NCI-H526 (cell line): ENCODE measurements around the gene HERC2.
"Not testable (repeated sequence)": the region's sequence is repeated elsewhere in the genome, so short reads cannot be mapped to it uniquely, and the experiment has no call there.

Source experiments
- DNase-seq, 2 experiments: peaks; one replicate each; lab custom pipeline; 2025; lab: John Stamatoyannopoulos, UW

The HERC2 gene, protein sequence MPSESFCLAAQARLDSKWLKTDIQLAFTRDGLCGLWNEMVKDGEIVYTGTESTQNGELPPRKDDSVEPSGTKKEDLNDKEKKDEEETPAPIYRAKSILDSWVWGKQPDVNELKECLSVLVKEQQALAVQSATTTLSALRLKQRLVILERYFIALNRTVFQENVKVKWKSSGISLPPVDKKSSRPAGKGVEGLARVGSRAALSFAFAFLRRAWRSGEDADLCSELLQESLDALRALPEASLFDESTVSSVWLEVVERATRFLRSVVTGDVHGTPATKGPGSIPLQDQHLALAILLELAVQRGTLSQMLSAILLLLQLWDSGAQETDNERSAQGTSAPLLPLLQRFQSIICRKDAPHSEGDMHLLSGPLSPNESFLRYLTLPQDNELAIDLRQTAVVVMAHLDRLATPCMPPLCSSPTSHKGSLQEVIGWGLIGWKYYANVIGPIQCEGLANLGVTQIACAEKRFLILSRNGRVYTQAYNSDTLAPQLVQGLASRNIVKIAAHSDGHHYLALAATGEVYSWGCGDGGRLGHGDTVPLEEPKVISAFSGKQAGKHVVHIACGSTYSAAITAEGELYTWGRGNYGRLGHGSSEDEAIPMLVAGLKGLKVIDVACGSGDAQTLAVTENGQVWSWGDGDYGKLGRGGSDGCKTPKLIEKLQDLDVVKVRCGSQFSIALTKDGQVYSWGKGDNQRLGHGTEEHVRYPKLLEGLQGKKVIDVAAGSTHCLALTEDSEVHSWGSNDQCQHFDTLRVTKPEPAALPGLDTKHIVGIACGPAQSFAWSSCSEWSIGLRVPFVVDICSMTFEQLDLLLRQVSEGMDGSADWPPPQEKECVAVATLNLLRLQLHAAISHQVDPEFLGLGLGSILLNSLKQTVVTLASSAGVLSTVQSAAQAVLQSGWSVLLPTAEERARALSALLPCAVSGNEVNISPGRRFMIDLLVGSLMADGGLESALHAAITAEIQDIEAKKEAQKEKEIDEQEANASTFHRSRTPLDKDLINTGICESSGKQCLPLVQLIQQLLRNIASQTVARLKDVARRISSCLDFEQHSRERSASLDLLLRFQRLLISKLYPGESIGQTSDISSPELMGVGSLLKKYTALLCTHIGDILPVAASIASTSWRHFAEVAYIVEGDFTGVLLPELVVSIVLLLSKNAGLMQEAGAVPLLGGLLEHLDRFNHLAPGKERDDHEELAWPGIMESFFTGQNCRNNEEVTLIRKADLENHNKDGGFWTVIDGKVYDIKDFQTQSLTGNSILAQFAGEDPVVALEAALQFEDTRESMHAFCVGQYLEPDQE (N-terminal part only)

DNA sequence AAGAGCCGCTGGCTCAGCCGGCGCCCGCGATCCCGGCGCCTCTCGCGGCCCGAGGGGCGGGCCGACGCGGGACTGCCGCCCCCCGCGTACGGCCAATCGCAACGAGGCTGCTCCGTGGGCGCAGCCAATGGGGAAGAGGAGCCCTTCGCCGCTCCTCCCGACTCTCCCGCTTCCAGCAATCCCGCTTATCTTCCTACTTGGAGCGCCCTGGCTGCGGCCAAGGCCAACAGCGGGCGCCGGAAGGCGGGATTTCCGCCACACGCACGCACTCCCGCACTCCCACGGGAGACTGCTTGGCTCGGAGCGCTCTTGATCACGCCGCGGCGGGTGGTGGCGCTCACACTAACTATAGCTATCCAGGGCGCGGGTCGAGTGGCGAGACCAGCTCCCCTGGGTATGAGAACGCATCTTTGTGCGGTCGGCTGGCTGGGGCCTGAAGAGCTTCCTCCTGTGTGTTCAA lies at the start of gene HERC2:
Gene HERC2 (minus strand): TSS at position 51 of the 460 bp plus-strand sequence. CDS start 746 bp downstream, outside the sequence.
- DNase-seq = not testable (repeated sequence)

DNA sequence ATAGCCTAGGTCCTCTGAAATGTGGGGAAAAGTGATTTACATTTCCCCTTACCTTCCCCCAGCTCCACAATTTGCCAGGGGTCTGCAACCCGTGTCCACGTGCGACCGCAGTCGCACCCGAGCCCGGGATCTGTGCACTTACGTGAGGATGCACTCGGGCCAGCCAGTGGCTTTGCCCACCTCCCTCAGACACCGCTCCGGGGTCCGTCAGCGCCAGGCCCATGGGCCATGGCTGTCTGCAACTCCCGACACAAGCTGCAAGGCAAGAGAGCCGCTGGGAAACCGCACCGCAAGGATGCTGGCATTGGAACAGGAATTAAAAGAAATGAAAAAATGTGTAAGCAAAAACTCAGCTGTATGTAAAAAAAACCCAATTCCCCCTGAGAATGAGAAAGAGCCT lies 43.5 kb upstream of the HERC2 start:
- not testable (repeated sequence) for DNase-seq

DNA sequence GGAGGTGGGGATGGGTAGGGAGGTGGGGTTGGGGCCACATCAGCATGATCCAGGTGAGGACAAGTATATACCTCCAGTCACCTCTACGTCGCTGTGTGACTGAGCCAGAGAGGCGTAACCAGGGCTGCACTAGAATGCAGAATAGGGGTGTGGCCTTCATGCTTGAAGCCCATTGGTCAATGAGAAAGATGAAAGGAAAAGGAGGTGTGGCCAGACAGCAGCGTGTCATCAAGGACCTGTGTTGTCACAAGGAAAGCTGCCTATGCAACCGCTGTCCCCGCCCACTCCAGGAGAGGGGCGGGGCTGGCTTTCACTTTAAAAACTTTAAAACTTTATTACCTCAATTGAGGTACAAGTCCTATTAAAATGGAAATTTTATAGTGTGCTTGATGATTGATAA lies 36.0 kb upstream of the HERC2 start, which contains the start of gene GOLGA6L24:
Gene GOLGA6L24 (minus strand): TSS at position 101 of the 400 bp plus-strand sequence. CDS start 61 bp downstream, at position 40.
- DNase-seq = not testable (repeated sequence)

DNA sequence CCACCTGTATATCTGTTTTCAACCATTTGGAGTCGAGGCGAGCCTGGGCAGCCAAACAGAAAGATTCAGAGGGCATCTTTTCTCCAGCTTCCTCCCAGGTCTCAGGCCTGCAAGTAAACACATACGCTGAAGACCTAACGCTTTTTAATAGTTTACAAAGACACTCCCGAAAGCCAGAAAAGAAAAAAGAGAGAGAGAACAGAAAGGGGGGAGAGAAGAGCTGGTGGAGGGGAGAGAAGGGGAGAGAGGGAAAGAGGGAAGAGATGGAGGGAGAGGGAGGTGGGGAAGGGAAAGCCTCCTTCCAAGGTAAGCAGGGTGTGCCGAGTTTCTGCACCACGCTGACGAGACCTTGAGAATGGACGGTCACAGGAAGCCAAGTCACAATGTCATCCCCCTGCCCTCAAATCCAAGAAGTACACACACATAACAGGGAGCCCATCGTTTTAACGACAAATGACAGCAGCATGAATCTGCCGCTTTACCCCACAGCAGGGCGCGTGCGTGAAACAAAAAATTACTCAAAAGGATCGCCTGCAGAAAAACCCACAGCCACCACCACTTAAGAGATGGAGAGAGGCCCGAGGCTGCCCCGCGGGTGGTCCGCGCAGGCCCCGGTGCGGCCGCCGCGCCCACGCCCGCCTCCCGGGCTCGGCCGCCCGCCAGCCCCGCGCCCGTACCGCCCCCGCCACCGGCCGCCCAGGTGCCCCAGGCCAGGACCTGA lies 461 bp downstream of the HERC2 start:
- not testable (repeated sequence) for DNase-seq

DNA sequence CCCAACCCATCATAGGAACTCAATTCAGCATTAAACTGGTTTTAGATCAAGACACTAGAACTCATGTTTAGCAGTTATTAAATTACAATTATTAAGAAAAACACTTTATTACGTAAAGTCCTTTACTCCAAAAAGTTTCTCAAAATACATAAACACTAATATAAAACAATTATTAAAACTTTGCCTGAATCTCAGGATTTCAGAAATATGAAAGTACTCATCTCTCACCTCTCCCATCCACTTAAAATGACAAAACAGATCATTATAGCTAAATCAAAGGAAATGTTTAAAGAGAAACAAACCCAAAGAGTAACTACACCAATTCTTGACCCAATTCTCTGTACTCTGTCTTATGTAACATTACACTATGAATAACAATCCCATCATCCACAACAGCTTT lies 2.3 kb downstream of the HERC2 start:
- DNase-seq = not testable (repeated sequence)

DNA sequence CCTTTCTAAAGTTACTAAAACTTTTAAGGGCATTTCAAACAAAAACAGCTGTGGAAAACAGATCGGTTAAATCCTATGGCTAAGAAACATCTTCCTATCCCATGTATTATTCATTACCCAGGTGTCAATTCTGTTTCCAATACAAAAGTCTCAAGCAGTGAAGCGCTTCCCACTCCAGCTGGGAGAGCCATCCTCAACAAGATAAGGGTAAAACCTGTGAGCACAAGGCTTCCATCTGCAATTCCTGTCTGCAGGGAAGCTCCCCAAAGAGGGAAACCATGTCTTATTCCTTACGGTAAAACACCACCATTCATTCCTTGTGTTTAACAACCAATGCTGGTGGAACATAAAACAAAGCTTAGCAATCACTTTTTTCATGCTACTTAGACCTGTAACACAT lies 3.2 kb downstream of the HERC2 start:
- DNase-seq = not testable (repeated sequence)

DNA sequence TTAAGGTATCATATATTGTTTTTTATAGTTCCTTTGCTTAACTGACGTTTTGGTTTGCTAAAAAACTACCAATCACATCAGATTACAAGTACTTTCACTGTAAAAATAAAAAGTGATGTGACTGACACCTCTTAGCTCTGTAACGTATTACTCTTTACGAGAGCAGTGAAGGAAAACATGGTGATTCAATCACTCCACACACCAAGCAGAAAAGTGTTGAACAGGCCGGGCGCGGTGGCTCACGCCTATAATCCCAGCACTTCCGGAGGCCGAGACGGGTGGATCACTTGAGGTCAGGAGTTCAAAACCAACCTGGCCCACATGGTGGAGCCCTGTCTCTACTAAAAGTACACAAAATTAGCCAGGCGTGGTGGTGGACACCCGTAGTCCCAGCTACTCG lies 3.9 kb downstream of the HERC2 start:
- not testable (repeated sequence) for DNase-seq

DNA sequence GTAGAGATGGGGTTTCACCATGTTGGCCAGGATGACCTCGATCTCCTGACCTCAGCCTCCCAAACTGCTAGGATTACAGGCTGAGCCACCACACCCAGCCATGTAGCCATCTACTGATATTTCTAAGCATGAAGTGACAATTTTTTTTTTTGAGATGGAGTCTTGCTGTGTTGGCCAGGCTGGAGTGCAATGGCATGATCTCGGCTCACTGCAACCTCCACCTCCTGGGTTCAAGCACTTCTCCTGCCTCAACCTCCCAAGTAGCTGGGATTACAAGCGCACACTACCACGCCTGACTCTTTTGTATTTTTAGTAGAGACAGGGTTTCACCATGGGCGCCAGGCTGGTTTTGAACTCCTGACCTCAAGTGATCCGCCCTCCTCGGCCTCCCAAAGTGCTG lies 5.0 kb downstream of the HERC2 start:
- not testable (repeated sequence) for DNase-seq

DNA sequence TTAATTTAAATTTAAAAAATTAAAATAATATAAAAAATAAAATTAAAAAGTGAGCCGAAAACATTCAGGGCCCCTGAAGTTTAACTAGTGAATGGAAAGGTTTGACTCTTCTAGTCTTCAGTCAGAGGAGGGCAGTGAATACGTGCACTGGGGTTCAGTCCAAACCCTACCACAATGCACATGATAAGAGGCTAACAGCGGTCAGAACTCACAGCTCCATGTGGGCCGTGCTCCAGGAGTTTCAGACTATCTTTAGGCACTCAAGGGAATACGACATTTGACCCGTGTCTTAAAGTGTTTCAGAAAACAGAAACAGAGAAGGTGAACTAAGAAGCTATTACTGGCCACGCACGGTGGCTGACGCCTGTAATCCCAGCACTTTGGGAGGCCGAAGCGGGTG lies 11.5 kb downstream of the HERC2 start:
- not testable (repeated sequence) for DNase-seq

DNA sequence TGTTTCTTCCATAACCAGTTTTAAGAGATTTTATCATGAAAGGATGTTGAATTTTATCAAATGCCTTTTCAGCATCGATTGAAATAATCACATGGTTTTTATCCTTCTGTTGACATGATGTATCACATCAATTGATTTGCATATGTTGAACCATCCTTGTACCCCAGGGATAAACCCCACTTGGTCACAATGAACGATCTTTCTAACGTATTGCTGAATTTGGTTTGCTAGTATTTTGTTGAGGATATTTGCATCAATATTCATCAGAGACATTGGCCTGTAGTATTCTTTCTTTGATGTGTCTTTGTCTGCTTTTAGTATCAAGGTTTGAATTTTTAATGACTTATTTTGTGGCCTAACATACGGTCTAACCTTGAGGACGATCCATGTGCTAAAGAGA lies 13.3 kb downstream of the HERC2 start:
- not testable (repeated sequence) for DNase-seq

DNA sequence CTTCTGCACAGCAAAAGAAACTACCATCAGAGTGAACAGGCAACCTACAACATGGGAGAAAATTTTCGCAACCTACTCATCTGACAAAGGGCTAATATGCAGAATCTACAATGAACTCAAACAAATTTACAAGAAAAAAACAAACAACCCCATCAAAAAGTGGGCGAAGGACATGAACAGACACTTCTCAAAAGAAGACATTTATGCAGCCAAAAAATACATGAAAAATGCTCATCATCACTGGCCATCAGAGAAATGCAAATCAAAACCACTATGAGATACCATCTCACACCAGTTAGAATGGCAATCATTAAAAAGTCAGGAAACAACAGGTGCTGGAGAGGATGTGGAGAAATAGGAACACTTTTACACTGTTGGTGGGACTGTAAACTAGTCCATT lies 16.3 kb downstream of the HERC2 start:
- DNase-seq = not testable (repeated sequence)

DNA sequence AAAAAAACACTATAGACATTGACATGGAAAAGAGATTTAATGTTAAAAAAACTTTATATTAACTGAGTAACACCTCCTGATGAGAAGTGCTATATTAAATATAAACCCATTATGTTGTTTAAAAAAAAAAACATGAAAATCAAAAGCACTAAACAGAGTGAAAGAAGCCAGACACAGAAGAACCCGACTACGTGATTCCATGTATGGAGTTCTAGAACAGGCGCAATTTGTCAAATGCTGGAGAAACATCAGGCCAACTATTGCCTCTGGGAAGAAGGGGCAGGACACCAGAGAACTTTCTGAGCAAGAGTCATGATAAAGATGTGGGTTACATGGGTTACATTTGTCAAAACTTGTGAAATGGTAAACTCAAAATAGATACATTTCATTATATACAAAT lies 24.5 kb downstream of the HERC2 start:
- DNase-seq = not testable (repeated sequence)

DNA sequence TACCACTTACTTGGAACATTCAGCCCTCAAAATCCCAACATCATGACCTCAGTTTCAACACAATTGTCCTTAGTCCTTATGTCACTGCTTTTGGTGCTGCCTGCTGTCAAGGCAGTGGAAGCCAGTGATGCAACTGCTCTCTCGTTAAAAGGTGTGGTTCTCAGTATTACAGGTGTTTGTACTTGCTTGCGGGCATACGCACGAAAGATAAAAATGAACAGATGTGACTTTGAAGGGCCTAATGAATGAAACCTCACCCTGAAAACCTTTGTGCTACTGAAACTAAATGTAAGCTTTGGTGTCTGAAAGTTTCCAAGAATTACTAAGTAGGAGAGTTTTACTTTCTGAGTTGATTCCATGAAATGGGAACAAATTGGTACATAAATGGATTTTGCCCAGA lies 25.2 kb downstream of the HERC2 start:
- DNase-seq = not testable (repeated sequence)

DNA sequence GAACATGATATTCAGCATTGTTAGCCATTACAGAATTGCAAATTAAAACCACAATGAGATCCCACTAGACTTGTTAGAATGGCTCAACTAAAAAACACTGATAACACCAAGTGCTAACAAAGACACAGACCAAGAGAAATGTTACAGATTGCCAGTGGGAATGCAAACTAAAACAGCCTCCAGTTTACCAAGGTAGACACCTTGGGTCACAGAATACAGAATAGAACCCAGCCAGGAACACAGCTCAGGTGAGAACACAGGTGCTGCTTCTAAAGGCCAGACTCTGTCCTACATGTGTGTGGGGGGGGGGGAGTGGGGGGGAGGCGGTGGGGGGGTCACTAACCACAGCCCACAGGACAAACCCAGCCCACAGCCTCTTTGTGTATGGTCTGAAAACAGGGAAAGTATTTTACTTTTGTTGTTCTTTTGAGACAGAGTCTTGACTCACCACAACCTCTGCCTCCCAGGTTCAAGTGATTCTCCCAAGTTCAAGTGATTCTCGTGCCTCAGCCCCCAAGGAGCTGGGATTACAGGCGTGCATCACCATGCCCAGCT lies 26.9 kb downstream of the HERC2 start:
- not testable (repeated sequence) for DNase-seq

DNA sequence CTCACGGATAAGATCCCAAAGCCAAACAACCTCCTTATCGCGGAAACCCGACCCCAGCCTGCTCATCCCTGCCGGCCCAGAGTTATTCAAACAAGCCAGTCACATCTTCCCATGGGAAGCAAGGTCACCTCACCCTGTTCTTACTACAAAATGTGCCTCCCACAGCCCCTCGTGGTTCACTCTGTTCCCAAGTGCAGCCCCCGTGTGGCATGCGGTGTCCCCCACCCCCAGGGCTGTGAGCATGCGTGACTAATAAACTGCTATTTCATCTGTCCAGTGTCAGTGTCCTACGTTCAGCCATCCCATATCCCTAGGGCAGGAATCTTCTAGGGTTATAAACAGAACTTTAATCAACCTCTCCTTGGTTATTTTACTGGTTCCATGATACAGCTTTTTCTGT lies 27.4 kb downstream of the HERC2 start:
- DNase-seq = peak in 1 of 2 experiments; percentile 10

DNA sequence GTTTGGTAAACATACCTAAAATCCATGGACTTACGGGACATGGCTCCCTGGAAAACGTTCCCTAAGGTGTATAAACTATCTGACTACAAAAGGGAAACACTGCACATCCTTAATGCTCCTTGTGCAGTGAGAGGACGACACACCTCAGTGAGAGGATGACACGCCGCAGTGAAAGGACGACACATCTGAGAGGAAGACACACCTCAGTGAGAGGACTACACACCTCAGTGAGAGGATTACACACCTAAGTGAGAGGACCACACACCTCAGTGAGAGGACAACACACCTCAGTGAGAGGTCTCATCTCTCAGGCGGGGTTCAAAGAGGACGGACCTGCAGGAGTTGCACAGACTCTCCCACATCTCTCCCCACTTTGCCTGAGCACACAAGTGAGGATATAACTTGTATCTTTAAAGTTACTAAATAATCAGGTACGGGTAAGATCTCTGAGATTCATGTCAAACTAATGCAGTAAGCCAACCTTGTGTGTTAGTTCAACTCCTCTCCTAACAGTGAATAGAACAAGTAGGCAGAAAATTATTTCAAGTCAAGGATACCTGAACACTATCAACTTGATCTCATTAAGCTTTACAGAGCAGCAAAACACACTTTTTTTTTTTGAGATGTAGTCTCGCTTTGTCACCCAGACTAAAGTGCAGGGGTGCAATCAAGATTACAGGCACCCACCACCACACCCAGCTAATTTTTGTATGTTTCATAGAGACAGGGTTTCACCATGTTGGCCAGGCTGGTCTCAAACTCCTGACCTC lies 32.1 kb downstream of the HERC2 start:
- no peak for DNase-seq

DNA sequence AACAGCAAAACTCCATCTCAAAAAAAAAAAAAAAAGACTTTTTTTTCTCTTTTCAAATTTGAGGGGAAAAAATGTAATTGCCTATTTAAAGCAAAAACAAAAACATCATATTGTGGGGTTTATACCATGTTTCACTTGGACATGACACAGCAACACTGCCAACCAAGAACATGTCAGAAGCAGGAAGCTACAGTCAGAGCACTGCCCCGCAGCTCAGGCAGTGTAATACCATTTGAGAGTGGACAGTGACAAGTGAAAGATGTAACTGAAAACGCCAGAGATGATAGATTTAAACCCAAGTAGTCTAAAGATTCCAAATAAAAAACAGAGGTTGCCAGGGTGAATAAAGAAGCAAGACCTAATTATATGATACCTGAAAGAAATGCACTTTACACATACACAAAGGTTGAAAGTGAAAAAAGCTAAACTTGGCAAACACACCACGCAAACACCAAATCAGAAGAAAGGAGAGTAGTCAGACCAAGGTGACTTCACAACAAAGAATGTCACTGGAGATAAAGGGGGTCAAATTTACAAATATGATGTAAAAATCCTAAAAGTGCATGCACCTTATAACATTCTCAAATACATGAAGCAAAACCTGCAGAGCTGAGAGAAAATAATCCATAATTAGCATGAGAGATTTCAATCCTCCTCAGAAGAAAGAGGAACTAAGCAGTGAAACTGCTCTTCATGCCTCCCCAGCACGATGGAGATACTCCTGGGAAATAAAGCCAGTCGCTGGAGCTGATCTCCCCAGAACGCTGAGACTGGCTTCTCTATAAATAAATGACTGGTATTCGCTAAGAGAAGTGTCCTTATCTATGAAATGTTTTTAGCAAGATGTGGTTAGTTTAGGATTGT lies 32.9 kb downstream of the HERC2 start:
- not testable (repeated sequence) for DNase-seq

DNA sequence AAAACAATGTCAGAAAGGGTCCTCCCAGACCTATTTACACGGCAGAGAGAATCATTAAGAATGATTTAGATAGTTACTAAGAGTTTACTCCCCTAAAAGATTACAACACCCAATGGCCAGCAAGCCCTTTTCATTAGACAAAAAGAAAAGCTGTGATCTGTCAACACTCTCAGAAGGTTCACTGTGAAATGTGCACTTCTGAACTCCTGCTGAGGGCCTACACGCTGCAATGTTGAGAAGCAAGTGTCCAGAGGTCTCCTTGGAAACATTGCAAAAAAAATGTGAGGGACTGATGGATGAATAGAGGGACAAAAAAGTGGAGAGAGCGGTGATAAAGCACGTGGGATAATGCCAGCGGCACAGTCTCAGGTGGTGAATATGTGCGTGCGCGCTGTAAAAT lies 35.3 kb downstream of the HERC2 start:
- DNase-seq = not testable (repeated sequence)

DNA sequence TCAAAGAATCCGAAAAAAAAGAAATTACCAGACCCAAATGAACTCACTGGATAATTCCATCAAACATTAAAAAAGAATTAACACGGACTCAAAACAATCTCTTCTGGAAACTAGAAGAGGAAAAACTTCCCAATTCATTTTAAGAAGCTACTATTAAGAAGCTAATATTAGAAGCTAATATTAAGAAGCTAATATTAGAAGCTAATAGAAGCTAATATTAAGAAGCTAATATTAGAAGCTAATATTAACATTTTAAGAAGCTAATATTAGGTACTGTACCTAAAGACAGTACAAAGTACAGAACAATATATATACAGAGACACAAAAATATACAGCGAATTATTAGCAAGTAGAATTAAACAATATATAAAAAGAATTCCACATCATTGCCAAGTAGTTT lies 35.9 kb downstream of the HERC2 start:
- no peak for DNase-seq
